ENCODE data around the gene MRAP.

DNA sequence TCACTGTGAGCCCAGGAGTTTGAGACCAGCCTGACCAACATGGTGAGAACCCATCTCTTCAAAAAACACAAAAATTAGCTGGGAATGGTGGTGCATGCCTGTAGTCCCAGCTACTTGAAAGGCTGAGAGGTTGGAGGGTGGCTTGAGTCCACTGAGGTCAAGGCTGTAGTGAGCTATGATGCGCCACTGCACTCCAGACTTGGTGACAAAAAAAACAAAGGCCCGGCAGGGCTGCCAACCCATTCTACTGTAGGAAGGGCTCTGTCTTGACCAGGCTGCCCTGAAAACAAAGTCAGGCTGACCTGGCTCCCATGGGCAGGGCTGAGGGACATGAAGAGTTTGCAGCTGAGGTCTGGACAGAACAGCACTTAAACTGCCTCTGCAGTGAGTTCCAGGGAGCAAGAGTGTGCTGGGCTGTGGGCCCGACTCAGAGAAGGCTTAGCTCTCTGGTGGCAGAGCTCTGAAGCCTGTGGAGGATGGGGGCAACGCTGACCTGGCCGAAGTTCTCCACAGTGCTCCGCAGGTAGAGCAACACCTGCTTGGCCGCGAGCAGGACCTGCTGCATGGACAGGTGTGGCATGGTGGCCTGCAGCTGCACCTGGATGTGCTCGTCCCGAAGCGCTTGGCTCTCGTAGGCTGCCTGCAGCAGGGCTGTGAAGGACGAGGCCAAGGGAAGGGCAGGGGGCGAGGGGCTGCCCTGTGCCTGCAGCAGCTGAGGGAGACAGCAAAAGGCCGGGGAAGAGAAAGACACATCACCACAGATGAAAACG, 51.7 kb downstream of the MRAP start:
- TF ChIP-seq, protein P1, sequence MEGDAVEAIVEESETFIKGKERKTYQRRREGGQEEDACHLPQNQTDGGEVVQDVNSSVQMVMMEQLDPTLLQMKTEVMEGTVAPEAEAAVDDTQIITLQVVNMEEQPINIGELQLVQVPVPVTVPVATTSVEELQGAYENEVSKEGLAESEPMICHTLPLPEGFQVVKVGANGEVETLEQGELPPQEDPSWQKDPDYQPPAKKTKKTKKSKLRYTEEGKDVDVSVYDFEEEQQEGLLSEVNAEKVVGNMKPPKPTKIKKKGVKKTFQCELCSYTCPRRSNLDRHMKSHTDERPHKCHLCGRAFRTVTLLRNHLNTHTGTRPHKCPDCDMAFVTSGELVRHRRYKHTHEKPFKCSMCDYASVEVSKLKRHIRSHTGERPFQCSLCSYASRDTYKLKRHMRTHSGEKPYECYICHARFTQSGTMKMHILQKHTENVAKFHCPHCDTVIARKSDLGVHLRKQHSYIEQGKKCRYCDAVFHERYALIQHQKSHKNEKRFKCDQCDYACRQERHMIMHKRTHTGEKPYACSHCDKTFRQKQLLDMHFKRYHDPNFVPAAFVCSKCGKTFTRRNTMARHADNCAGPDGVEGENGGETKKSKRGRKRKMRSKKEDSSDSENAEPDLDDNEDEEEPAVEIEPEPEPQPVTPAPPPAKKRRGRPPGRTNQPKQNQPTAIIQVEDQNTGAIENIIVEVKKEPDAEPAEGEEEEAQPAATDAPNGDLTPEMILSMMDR (IDR thresholded peaks at IDR 0.05; ENCODE audit: poor library complexity) = no peak
- TF ChIP-seq EZH2phosphoT487 (IDR thresholded peaks at IDR 0.05; ENCODE audit: low read depth, severe bottlenecking, unreplicated experiment) = no peak
- TF ChIP-seq EZH2 (IDR thresholded peaks at IDR 0.05; ENCODE audit: borderline replicate concordance) = no peak
